GM18505 (cell line): ENCODE results near the gene RNGTT.
"Not testable (repeated sequence)": the region's sequence is repeated elsewhere in the genome, so short reads cannot be mapped to it uniquely, and the experiment has no call there.

Source experiments
- ATAC-seq: cut with Tn5 transposase; IDR thresholded peaks from one replicate; pipeline ENCODE4 v1.9.1; 2021; ENCODE audit not compliant: unreplicated experiment
- POLR2A ChIP-seq: IDR thresholded peaks from 4 replicates; pipeline ENCODE4 v1.6.1; 2011; ENCODE audit warnings: borderline replicate concordance; ENCODE audit not compliant: insufficient read depth, insufficient read length; ENCODE audit errors: extremely low read depth

RNGTT gene

GRCh38 chr6:88913471-88913870 is 49.9 kb downstream of the RNGTT start:
- no peak for TF ChIP-seq POLR2A
- ATAC-seq, result no peak

- no peak for TF ChIP-seq POLR2A
- ATAC-seq, result no peak
Measured at GRCh38 chr6:88910922-88911778, 52.3 kb downstream of the RNGTT start.

- TF ChIP-seq POLR2A, result no peak
- no peak for ATAC-seq
Measured at GRCh38 chr6:88908598-88909548, 54.5 kb downstream of the RNGTT start.

DNA sequence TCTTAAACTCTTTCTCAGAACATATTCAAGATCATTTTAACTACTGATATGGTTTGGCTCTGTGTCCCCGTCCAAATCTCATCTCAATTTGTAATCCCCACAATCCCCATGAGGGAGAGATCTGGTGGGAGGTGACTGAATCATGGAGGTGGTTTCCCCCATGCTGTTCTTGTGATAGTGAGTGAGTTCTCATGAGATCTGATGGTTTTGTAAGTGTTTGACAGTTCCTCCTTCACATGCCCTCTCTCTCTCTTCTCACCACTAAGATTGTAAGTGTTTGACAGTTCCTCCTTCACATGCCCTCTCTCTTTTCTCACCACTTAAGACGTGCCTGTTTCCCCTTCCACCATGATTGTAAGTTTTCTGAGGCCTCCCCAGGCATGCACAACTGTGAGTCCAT is 56.3 kb downstream of the RNGTT start:
- not testable (repeated sequence) for ATAC-seq

DNA sequence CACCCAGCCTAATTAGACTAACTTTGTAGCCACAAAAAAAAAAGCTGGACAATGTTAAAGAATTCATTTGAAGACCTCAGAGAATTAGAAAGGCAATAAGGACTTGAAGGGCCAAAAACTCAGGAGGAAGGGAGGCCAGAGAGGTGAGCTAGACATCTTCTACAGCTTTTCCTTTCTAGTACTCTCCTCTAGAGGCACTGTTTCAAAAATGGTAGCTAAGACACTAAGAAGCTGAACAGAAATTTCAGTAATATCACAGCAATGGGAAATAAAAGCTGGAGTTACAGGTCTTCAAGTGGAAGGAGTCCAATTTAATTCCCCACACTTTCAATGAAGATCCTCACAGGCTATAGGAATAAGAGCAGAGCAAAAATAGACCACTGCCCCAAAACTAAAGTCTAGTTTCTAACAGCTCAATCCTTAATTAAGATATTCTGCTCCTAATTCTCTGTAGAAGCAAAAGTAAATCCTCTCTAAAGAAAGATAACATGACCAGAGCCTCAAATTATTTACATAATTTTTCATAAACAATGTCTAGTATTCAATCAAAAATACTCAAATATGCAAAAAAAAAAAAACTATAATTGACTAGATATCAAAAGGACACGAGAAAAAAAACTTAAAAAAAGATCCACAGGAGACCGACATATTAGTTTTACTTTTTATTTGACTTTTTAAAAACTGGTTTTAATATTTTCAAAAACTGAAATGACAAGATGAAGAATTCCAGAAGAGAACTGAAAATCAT is 63.7 kb downstream of the RNGTT start:
- ATAC-seq, result no peak
- no peak for TF ChIP-seq POLR2A

DNA sequence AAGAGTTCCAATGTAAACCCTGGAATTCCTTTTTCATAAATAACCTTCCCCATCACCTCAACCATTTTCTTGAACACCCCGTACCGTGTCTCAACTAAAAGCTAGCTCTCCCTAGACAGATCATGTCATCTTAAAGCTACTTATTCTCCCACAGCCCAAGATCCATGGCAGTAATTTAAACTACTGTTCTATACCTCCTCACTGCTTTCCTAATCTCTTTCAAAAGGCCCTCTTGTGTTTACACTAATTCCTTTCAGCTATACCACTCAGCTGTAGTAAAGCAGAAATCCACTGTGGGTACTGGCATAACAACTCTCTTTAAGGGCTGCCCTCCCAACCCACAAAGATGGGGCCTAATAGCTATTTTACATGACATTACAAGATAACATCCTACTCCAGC is 67.5 kb downstream of the RNGTT start:
- ATAC-seq, result no peak
- no peak for TF ChIP-seq POLR2A

DNA sequence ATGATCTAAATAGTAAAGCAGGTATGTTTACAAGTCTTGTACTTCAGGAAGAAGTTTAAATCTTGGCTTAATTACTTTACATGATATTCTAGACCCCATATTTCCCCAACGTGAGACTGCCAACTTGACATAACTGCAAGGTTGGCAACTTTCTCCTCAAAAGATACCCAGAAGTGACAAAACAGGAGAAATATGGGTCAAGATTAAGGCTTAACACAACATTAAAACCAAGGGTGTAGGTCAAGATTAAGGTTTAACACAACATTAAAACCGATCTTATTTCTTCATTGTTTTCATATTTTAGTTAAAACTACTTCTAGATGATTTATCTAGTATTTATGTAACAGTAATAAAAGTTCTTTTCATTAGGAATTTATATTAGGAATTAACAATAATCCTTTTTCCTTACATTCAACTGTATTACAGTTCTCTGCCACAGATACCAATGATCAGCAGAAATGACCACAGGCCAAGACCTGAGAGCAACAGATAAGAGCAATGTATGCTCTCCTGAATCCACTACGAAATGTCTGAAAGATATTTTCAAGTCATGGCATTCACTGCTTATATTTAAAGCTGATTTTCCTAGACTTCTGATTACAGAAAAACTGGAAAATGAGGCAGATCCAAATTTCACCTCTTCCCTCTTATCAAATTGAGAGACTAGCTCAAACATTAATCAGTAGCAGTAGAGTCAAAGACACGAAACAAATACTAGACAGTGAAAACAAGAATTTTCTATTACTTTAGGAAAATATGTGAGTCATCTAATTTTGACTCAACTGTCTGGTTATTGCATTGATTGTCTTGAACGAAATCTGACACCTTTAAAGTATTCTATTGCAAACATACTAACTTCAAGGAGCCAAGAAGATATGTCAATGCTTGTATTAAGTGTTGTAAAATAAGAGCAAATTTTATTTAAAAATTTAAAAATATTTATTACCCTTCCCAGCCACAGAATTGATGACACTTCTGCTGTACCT is 72.3 kb downstream of the RNGTT start:
- ATAC-seq, result no peak
- TF ChIP-seq POLR2A, result no peak

DNA sequence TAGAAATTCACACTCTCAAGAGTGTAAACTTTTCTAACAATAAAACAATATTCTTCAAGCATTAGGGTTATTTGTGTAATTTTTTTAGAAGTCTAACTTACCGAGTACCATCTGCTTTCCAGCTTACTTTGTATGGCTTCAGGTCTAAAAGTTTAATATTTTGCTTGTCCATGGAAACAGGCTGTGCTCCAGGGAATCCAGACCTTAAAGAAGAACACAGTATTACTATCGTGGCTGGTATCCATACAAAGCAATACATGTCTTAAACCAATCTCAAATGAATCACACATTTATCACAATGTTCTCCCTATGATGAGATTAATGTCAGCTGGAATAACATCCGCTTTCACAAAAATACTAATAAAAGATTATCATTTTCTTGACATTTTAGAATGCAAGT is 73.0 kb downstream of the RNGTT start:
- ATAC-seq, result no peak
- TF ChIP-seq POLR2A, result no peak

- TF ChIP-seq POLR2A, result no peak
- no peak for ATAC-seq
Measured at GRCh38 chr6:88884361-88884760, 79.1 kb downstream of the RNGTT start.

GRCh38 chr6:88882536-88882935 is 80.9 kb downstream of the RNGTT start:
- ATAC-seq, result no peak
- TF ChIP-seq POLR2A, result no peak

GRCh38 chr6:88881451-88881850 is 82.0 kb downstream of the RNGTT start:
- TF ChIP-seq POLR2A, result no peak
- no peak for ATAC-seq

DNA sequence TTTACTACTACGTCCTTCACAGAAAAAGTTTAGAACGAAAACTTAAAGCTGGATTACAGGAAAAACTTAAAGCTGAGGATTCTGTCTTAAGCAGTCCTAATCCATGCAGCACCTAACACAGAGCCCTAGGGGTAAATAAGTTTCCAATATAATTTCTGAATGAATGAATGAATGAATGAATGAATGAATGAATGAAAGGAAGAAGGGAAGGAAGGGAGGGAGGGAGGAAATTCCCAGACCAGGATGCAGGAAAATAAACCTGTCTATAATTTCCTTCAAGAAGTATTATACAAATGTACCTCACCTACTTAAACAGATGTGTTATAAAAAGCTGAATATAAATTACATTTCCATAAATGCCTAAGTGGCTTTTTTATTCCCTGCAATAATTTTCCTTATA is 83.4 kb downstream of the RNGTT start:
- TF ChIP-seq POLR2A, result no peak
- ATAC-seq, result no peak
